D721Med (cell line): ENCODE measurements around the gene FGF5.

Experiments used
- DNase-seq: peaks from one replicate; pipeline ENCODE4 v3.0.0; 2011; ENCODE audit warnings: low spot score; ENCODE audit not compliant: insufficient read length
- FAIRE-seq: peaks from 2 replicates; lab custom pipeline; 2011; peaks lifted over from hg19 to GRCh38; lab: Jason Lieb, UNC
- CTCF ChIP-seq: IDR thresholded peaks from 2 replicates; pipeline ENCODE4 v1.5.1; 2012; ENCODE audit warnings: mild to moderate bottlenecking, control low read depth; ENCODE audit not compliant: insufficient read depth; ENCODE audit errors: missing control alignments

FGF5 gene

GRCh38 chr4:80229128-80229527 lies 37.3 kb upstream of the FGF5 start:
- FAIRE-seq (no peak), DNase-seq (no peak)
- TF ChIP-seq CTCF: no peak

GRCh38 chr4:80229590-80229989 lies 36.9 kb upstream of the FGF5 start:
- no peak for FAIRE-seq
- no peak for TF ChIP-seq CTCF

GRCh38 chr4:80231180-80231579 lies 35.3 kb upstream of the FGF5 start:
- no peak for TF ChIP-seq CTCF
- no peak for DNase-seq
- FAIRE-seq: no peak

More at GRCh38 chr4:80229590-80229989, 36.9 kb upstream of the FGF5 start:
- no peak for DNase-seq

- no peak for TF ChIP-seq CTCF
Measured at GRCh38 chr4:80232707-80233370, 33.6 kb upstream of the FGF5 start.

GRCh38 chr4:80233390-80233789 lies 33.1 kb upstream of the FGF5 start:
- FAIRE-seq (no peak), DNase-seq (no peak)

More at GRCh38 chr4:80232707-80233370, 33.6 kb upstream of the FGF5 start:
- FAIRE-seq (no peak), DNase-seq (no peak)

GRCh38 chr4:80235451-80235850 lies 31.0 kb upstream of the FGF5 start:
- DNase-seq (no peak), FAIRE-seq (no peak)
- TF ChIP-seq CTCF: no peak

More at GRCh38 chr4:80233390-80233789, 33.1 kb upstream of the FGF5 start:
- no peak for TF ChIP-seq CTCF

- TF ChIP-seq CTCF: no peak
- no peak for DNase-seq
- no peak for FAIRE-seq
Measured at GRCh38 chr4:80237992-80238391, 28.5 kb upstream of the FGF5 start.
